ENCODE results near the gene SCCPDH.
"Not testable (repeated sequence)": the region's sequence is repeated elsewhere in the genome, so short reads cannot be mapped to it uniquely, and the experiment has no call there.

SCCPDH gene

GRCh38 chr1:246735735-246736134, 11.5 kb downstream of the SCCPDH start:
- no peak overlapping the region for H3K27ac ChIP-seq
- no peak for DNase-seq (ENCODE audit: low read depth, low spot score)

GRCh38 chr1:246742396-246742795, 18.2 kb downstream of the SCCPDH start:
- H3K27ac ChIP-seq = no peak overlapping the region
- DNase-seq (ENCODE audit: low read depth, low spot score) = no peak

GRCh38 chr1:246746155-246746554, 21.9 kb downstream of the SCCPDH start:
- H3K27ac ChIP-seq; DNase-seq (ENCODE audit: low read depth, low spot score): not testable (repeated sequence)

- no peak for DNase-seq (ENCODE audit: low read depth, low spot score)
- no peak overlapping the region for H3K27ac ChIP-seq
These were observed 23.8 kb downstream of the SCCPDH start for GRCh38 chr1:246748006-246748405.

- H3K27ac ChIP-seq = no peak overlapping the region
- no peak for DNase-seq (ENCODE audit: low read depth, low spot score)
These were observed 24.7 kb downstream of the SCCPDH start for GRCh38 chr1:246748867-246749266.

- DNase-seq (ENCODE audit: low read depth, low spot score) = no peak
- H3K27ac ChIP-seq = no peak overlapping the region
These were observed 26.5 kb downstream of the SCCPDH start for GRCh38 chr1:246750752-246751151.

GRCh38 chr1:246753670-246754535, 29.7 kb downstream of the SCCPDH start:
- DNase-seq (ENCODE audit: low read depth, low spot score) = no peak
- no peak overlapping the region for H3K27ac ChIP-seq

GRCh38 chr1:246755419-246755818, 31.2 kb downstream of the SCCPDH start:
- no peak for DNase-seq (ENCODE audit: low read depth, low spot score)
- H3K27ac ChIP-seq = no peak overlapping the region

GRCh38 chr1:246760422-246761347, 36.5 kb downstream of the SCCPDH start:
- H3K27ac ChIP-seq = no peak overlapping the region
- no peak for DNase-seq (ENCODE audit: low read depth, low spot score)

- DNase-seq (ENCODE audit: low read depth, low spot score) = no peak
- no peak overlapping the region for H3K27ac ChIP-seq
These were observed 37.2 kb downstream of the SCCPDH start for GRCh38 chr1:246761396-246761795.

- H3K27ac ChIP-seq = no peak overlapping the region
- no peak for DNase-seq (ENCODE audit: low read depth, low spot score)
These were observed 41.3 kb downstream of the SCCPDH start for GRCh38 chr1:246765521-246765920.

- H3K27ac ChIP-seq = peak overlapping the region; percentile 54
- DNase-seq (ENCODE audit: low read depth, low spot score) = no peak
These were observed 44.3 kb downstream of the SCCPDH start for GRCh38 chr1:246768403-246769020.

- peak; percentile 93 for DNase-seq (ENCODE audit: low read depth, low spot score)
These were observed 45.1 kb downstream of the SCCPDH start for GRCh38 chr1:246769306-246769705.

GRCh38 chr1:246771366-246771765, 47.2 kb downstream of the SCCPDH start:
- H3K27ac ChIP-seq = no peak overlapping the region
- DNase-seq (ENCODE audit: low read depth, low spot score) = no peak

More at GRCh38 chr1:246769306-246769705, 45.1 kb downstream of the SCCPDH start:
- H3K27ac ChIP-seq = peak overlapping the region; percentile 54

- no peak for DNase-seq (ENCODE audit: low read depth, low spot score)
These were observed 48.5 kb downstream of the SCCPDH start for GRCh38 chr1:246772686-246773085.

GRCh38 chr1:246773213-246773641, 49.0 kb downstream of the SCCPDH start:
- H3K27ac ChIP-seq = no peak overlapping the region
- peak; percentile 34 for DNase-seq (ENCODE audit: low read depth, low spot score)

More at GRCh38 chr1:246772686-246773085, 48.5 kb downstream of the SCCPDH start:
- no peak overlapping the region for H3K27ac ChIP-seq

- H3K27ac ChIP-seq = no peak overlapping the region
- DNase-seq (ENCODE audit: low read depth, low spot score) = no peak
These were observed 51.5 kb downstream of the SCCPDH start for GRCh38 chr1:246775531-246776385.

- no peak for DNase-seq (ENCODE audit: low read depth, low spot score)
- no peak overlapping the region for H3K27ac ChIP-seq
These were observed 52.7 kb downstream of the SCCPDH start for GRCh38 chr1:246776923-246777322.

GRCh38 chr1:246778663-246779062, 54.5 kb downstream of the SCCPDH start:
- no peak overlapping the region for H3K27ac ChIP-seq
- DNase-seq (ENCODE audit: low read depth, low spot score) = no peak

Data from epithelial cell of prostate (primary cell).